ENCODE measurements around the gene CCR1.

- TF ChIP-seq EGR1 (IDR thresholded peaks at IDR 0.05) (no peak), EP300 (IDR thresholded peaks at IDR 0.05; ENCODE audit: borderline replicate concordance) (no peak), YY1 (IDR thresholded peaks at IDR 0.05; ENCODE audit: low read depth) (no peak), CEBPB (IDR thresholded peaks at IDR 0.05) (no peak), CREB1 (IDR thresholded peaks at IDR 0.05; ENCODE audit: low read depth) (no peak), TAF1 (IDR thresholded peaks at IDR 0.05; ENCODE audit: low read depth) (no peak), RAD21 (IDR thresholded peaks at IDR 0.05; ENCODE audit: low read depth) (no peak), MAX (IDR thresholded peaks at IDR 0.05) (no peak), USF1 (IDR thresholded peaks at IDR 0.05) (no peak), ZBTB7A (IDR thresholded peaks at IDR 0.05; ENCODE audit: low read depth) (no peak)
Measured at GRCh38 chr3:46221938-46222337, 13.8 kb upstream of the CCR1 start.
